ENCODE results near the gene SLC35A1. TPM values are rescaled to one million over a fixed set of nuclear protein-coding genes. Genes with fewer than 3 reads are reported as not detected.

Gene SLC35A1
- total and polyA plus RNA-seq, 2 of the 4 experiments (the other 2 are of a cell fraction), result 9.7 to 12.4 TPM

DNA sequence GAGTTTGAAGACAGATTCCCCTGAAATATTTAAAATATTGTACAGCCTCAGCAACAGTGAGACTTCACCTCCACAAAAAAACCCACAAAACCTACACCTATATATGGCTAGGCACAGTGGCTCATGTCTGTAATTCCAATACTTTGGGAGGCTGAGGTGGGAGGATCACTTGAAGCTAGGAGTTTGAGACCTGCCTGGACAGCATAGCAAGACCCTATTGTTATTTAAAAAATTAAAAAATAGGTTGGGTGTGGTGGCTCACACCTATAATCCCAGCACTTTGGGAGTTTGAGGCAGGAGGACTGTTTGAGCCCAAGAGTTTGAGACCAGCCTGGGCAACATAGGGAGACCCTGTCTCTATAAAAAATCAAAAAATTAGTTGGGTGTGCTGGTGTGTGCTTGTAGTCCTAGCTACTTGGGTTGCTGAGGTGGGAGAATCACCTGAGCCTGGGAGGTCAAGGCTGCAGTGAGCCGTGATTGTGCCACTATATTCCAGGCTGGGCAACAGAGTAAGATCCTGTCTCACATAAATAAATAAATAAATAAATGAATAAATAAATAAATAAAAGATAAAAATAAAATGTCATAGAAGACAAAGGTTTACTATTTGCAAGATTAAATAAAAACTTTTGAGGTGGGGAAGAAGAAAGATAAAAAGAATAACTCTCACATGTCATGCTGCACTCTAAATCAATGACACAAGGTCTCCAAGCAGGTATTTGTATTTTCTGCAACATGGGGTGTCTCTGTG lies 65.9 kb downstream of the SLC35A1 start:
- no peak overlapping the region for H3K18ac ChIP-seq (ENCODE audit: low read depth, low read length)
- ChIA-PET POLR2A (ENCODE audit: unreplicated experiment) (no interaction called here), CTCF (interaction anchor here (0.6 kb wide), 1 partner anchor 178 kb away, joined by 3 read pairs; no protein-coding TSS in a partner anchor)
- ATAC-seq (ENCODE audit: low read depth), result no peak
- dilution Hi-C loops (cut with HindIII; ENCODE audit: low sequenced_read_pairs, unreplicated experiment) (no loop called here), in situ Hi-C loops (cut with MboI; ENCODE audit: low sequenced_read_pairs) (no loop called here), intact Hi-C loops (cut with micrococcal nuclease) (no loop called here)
- TF ChIP-seq RCOR1 (IDR thresholded peaks at IDR 0.05; ENCODE audit: insufficient replicate concordance, low read length) (no peak), MAFK (IDR thresholded peaks at IDR 0.05; ENCODE audit: low read depth, low read length) (no peak), SMC3 (IDR thresholded peaks at IDR 0.05; ENCODE audit: low read depth, low read length) (no peak)
- no peak overlapping the region for H2AK9ac ChIP-seq (replicated peaks; ENCODE audit: low read depth, low read length, poor library complexity)
- no peak overlapping the region for H2BK20ac ChIP-seq (ENCODE audit: low read depth, low read length)
- DNase-seq, result no peak
- H3K4ac ChIP-seq (ENCODE audit: low read depth, low read length), result no peak overlapping the region
- H3K4me3 ChIP-seq (ENCODE audit: insufficient read depth, low read depth, low read length), result no peak overlapping the region
- no peaks in the 10 kb centered on the region; the same call in none of the 2 replicates for H3K4me1 ChIP-seq (ENCODE audit: control insufficient read depth, insufficient read depth, low read length)
- peaks cover 2% of the 10 kb centered on the region for H3K9me3 ChIP-seq (ENCODE audit: control insufficient read depth, insufficient read depth, low read length)
- no peak overlapping the region for H3K56ac ChIP-seq (ENCODE audit: extremely low read depth, insufficient read depth, low read length)
- H3K79me1 ChIP-seq (ENCODE audit: low read depth in 1 of 2, low read length in 2 of 2), result peaks cover 8 to 12% of the 10 kb centered on the region in 2 experiments
- no TSS peak for BruUV-seq (replicated peaks)
- H3K27ac ChIP-seq (ENCODE audit: insufficient read depth, low read length), result no peak overlapping the region
- no peaks in the 10 kb centered on the region for H3K27me3 ChIP-seq (ENCODE audit: control insufficient read depth, insufficient read depth, low read length)
- no peak overlapping the region for H3K9ac ChIP-seq (ENCODE audit: low read depth, low read length)
- H2BK15ac ChIP-seq (ENCODE audit: low read depth, low read length), result no peak overlapping the region
- H4K91ac ChIP-seq (ENCODE audit: insufficient read depth, low read depth, low read length), result no peak overlapping the region
- H2BK120ac ChIP-seq (ENCODE audit: low read depth, low read length), result no peak overlapping the region
- no peak overlapping the region for H2AK5ac ChIP-seq (ENCODE audit: low read depth, low read length)
- H4K20me1 ChIP-seq (ENCODE audit: insufficient read depth, low read length), result no peaks in the 10 kb centered on the region; the same call in 1 of the 2 replicates
- no peak overlapping the region for H4K5ac ChIP-seq (ENCODE audit: low read depth, low read length)
- H3K9me1 ChIP-seq (ENCODE audit: insufficient read depth, low read length), result peaks cover 4% of the 10 kb centered on the region
- WGBS, 2 experiments (ENCODE audit: extremely low coverage in 2 of 2, insufficient read length in 1 of 2), result no CpG with 5 or more reads among the region's 1 CpG
- no peak overlapping the region for H4K8ac ChIP-seq (ENCODE audit: low read depth in 2 of 2, low read length in 2 of 2)
- H2BK5ac ChIP-seq (ENCODE audit: low read depth, low read length, poor library complexity, severe bottlenecking), result no peak overlapping the region
- H3K14ac ChIP-seq (replicated peaks; ENCODE audit: low read depth, low read length), result no peak overlapping the region
- no peak overlapping the region for H3K4me2 ChIP-seq (ENCODE audit: low read depth, low read length)
- no peak overlapping the region for H3K23ac ChIP-seq (ENCODE audit: low read depth, low read length)
- H2AFZ ChIP-seq (replicated peaks; ENCODE audit: low read length, poor library complexity), result no peak overlapping the region
- H3K36me3 ChIP-seq (ENCODE audit: control insufficient read depth, insufficient read depth, low read length), result peaks cover 35% of the 10 kb centered on the region

Measured in IMR-90 (cell line).